IPS-NIHi7 (cell line): ENCODE results near the gene LRMDA.
"Not testable (repeated sequence)": the region's sequence is repeated elsewhere in the genome, so short reads cannot be mapped to it uniquely, and the experiment has no call there.

Experiments
- DNase-seq: peaks from one replicate; pipeline ENCODE4 v3.0.0; 2012; ENCODE audit warnings: mixed read lengths; ENCODE audit errors: extremely low spot score

LRMDA gene

DNA sequence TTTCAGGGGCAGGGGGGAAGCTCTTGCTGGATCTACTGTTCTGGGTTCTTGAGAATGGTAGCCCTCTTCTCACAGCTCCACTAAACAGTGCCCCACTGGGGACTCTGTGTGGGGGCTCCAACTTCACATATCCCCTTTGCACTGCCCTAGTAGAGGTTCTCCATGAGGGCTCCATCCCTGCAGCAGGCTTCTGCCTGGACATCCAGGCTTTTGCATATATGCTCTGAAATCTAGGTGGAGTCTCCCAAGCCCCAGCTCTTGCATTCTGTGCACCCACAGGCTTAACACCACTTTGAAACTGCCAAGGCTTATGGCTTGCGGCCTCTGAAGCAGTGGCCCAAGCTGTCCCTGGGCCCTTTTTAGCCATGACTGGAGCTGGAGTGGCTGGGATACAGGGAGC lies 150.7 kb downstream of the LRMDA start:
- no peak for DNase-seq

DNA sequence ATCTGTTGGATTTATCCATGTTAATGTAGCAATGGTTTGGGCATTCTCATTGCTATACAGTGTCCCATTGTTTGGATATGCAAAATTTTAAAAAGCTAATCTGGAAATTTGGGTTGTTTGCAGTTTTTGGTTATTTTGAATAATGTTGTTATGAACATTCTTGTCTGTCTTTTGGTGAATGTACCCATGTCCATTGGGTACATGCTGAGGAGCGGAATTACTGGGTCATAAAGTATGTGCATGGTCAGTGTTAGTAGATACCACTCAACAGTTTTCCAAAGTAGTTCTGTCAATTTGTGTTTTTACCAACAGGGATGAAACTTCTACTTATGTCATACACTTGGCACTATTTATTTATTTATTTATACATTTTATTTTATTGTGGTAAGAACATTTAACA lies 153.9 kb downstream of the LRMDA start:
- DNase-seq: no peak

DNA sequence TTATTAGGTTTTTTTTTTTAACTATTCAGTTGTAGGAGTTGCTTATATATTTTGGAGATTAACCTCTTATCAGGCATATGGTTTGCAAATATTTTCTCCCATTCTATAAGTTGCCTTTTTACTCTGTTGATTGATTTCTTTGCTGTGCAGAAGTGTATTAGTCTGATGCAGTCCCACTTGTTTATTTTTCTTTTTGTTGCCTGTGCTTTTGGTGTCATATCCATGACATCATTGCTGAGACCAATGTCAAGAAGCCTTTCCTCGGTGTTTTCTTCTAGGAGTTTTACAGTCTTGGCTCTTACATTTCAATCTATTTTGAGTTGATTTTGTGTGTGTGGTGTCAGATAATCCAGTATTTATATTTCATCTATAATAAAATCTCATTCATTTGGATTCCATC lies 155.4 kb downstream of the LRMDA start:
- DNase-seq: no peak

DNA sequence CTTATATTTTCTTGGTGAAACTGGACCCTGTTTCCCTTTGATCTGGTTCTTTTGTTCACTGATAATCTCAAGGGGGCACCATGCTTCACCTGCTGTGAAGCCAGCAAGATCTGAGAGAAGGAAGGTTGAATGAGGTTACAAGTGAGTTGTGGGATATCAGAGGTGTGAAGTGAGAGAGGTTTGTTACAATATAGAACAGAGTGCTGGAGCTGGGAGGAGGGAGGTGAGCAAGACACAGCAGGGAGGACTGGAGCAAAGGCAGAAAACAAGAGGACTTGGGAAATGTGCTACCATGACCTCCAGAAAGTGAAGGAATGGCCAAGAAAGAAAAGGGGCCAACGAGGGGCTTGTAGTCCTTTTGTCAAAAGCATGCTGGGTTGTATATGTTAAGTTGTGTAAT lies 156.6 kb downstream of the LRMDA start:
- DNase-seq: no peak

DNA sequence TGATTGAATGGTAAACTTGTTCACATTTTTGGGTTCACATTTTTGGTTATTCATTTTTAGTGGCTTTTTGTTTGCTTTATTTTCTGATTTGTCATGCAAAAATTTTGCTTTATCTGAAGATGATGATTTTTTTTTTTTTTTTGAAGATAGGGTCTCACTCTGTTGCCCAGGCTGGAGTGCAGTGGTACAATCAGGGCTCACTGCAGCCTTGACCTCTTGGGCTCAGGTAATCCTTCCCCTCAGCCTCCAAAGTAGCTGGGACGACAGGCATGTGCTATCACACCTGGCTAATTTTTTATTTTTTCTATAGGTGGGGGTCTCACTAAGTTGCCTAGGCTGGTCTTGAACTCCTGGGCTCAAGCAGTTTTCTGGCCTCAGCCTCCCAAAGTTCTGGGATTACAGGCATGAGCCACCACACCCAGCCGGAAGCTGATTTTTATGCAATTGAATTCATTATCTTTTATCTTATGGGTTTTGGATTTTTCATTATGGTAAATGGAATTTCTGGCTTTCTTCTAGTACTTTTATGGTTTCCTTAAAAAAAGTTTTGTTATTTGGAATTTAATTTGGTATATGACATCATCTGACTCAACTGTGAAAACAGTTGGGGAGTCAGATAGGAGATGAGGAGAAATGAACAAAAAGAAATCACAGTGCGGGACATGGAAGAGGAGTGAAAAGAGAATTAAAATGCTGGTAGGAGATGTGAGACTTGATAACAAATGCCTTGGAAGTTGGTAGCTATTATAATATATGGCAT lies 158.7 kb downstream of the LRMDA start:
- no peak for DNase-seq

DNA sequence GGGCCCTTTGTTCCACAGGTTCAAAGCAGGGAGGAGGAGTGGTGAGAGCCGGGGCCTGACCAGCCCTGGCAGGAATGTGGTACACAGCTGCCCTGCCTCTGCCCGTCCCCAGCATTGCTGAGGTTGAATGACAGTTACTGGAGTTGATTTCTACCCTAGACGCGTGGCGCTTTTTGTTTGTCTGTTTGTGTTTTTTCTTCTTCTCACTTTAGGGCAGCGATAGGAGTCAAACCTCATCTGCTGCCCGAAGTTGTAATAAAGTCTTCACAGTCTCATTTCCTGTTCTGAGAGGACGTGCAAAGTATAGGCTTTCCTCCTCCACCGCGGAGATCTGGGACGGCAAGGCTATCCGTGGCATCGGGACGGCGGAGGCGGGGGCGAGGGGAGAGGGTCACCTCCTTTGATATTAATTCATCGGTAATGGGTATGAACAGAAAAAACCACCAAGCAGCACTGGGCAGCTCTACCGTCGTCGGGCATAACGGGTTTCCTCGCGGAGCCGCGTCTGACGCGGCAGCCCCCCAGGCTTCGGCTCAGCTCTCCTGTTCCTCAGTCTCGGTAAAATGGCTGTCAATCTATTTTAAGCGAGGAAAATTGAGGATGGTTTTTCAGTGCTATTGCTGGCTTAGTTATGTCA lies 160.8 kb downstream of the LRMDA start:
- DNase-seq: no peak

DNA sequence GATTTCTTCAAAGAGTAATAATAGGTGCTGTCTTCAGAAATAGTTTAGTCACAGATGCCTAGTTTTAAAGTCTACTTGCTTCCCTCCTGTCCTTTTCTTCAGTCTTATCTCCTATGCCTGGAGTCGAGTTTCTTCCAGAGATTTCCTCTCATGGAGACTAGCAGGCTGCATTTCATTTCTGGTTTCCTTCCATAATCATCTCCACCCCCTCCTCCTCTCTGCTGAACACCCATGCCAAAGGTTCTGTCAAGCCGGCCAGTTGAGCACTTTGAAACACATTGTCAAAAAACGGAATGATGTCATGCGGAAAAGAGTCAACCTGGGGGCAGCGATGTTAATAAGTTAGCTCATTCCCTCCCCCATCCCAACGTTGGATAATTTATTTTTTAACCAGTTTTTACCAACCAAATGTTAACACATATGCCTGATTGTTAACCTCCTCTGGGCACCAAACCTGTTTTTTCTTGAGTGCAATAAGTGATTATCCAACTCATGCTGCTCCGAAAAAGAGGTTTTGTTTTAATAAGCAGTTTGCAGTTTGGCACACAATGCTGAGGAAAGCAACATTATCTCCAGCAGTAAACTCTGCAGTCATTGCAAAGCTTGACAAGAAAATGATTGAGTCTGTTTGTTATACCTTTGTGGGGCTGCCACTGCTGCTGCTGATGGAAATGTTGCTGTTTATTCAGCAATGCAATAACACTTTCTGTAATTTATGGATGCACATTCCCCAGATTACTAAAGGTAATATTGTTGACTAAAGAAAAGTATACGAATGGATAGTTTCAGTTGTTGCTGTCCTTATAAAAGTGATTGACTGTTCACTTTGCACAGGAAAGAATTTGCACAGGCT lies 161.6 kb downstream of the LRMDA start:
- DNase-seq: no peak

DNA sequence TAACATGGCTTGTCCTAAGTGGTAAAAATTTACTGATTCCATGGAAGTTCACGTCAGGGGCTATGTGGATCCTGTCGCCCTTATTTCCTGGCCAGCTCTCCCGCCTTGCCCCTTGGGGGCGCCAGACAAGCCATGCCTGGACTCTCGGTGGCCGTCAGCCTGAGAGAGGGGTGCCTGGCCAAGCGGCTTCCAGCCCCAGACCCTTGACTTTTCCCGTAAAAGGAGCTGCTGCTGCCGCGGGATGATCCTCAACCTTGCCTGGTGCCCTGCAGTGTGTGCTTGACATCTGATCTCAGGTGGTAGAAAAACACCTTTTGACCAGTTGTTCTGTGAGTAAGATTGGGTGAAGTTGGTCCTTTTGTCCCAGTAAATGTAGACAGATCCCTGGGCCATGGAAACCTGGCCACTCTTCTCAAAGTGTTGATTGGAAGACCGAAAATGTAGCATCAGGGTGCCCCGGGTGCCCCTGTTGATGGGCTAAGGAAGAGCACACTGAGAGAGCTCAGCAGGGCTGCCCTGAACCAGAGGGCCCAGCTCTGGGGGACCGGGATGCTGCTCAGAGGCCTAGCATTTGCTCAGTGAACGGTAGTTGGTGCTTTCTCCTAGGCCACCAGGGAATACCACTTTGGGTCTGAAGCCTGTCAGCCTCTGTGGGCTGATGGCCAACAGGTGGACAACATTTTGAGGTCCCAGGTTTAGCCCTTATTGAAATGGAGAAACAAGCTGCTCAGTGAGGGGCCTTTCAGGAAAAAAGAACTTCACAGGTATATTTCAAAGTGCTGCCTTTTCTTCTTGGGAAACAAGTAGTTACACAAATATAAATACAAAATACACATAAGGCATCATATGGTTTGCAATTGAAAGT lies 162.5 kb downstream of the LRMDA start:
- peak; percentile 78 for DNase-seq

DNA sequence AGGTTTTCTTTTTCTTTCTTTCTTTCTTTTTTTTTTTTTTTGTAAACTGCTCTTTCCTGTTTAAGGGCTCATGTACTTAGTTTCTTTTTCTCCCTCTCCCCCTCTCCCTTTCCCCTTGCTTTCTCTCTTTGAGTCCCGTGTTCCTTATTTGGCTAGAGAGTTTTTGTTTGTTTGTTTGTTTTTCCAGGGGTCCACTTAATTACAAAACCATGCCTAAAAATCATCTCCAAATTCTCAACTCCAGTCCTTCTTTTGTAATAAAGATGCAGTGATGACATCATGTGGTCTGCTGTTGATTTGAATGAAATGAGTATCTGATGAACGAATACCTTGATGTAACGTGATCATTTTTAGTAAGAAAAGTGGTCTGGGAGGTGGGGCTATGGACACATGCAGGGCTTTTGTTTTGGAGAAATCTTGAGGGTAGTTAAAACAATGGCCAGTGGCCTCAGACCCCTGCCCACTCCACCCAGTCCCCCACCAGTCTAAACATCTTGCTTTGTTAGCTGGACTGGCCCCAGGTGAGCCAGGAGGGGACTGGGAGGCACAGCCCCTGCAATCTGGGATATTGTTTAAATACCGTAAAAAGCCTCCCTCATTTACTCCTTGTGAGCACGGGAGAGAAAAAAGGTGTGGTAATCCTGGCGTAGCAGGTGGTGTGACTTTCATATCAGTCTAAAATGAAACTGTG lies 165.7 kb downstream of the LRMDA start:
- no peak for DNase-seq

DNA sequence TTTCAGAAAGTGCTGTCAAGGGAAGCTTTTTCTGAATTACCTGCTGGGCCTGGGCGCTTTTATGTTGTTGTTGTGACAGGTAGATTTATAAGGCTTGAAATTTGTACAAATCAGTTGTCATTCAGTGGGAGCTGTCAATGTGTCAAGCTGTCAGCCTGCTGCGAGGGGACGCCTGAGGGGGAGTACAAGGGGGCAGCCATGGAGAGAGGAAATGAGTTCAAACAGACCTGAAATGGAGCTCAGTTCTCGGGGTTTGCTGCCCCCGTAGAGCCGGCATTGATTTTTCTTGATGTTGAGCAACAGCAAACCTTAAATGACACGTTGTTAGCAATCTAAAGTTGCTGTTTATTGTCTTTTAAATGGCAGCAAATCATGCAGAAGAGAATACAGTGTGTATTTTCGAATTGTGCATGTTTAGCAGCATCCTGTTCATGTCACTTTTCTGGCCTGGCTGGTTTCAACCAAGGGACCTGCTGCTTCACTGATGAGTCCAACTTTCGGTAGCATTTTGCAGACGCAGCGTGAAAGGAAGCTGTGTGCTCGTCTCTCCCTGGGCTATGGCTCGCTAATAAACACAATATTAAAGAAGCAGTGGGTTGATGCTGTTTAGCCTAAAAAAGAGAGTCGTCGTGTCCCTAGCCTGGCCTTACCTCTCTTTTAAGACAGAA lies 166.5 kb downstream of the LRMDA start:
- no peak for DNase-seq

DNA sequence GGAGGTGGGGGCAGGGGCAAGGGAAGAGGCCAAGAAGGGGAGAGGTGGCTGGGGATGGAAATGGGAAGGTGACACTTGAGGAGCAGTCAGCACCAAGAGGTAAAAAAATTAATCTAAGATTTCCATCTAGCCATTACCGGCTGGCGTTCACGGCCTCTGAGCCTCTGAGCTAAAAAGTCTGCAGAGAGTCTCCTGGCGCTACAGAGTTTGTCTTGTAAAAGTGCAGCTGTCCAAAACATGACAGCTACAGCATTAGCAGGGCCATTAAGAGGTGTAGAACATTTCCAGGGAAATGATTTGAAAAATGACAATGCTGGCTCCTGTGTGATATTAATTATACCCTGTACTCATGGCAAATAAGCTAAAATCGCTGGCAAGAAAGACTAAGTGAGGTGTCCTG lies 167.6 kb downstream of the LRMDA start:
- DNase-seq: no peak

DNA sequence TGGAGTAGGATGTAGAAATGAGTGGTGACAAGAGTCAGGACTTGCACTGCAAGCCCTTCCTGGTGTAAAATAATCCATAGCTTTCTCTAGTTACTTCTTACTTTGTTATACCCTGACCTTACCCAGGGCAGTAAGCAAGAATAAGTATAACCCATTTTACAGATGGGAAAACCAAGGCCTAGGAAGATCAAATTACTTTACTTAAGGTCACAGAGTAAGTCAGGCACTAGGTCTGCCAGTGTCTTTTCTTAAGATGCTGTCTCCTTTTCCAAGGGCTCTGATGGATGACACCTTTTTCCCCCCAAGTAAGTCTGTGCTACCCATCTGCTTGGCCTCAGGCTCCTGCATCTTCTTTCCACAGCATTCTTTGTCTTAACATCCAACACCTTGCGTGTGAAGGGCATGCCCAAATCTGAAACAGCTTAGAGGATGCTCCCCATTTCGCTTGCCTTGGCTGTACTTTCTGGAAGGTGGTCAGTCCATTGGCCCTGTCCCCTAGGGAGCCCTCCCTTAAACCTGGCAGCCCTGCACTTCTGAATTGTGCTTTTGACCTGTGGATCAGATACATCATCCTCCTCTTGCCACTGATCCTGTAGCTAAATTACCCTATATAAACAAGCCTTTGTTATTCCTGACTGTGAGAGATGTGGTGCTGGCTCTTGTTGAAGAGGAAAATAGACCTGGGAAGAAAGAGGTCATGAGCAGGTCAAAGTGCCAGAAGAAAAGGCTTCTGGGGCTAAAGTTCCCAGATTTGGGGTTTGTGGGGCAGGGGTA lies 168.6 kb downstream of the LRMDA start:
- peak; percentile 60 for DNase-seq

DNA sequence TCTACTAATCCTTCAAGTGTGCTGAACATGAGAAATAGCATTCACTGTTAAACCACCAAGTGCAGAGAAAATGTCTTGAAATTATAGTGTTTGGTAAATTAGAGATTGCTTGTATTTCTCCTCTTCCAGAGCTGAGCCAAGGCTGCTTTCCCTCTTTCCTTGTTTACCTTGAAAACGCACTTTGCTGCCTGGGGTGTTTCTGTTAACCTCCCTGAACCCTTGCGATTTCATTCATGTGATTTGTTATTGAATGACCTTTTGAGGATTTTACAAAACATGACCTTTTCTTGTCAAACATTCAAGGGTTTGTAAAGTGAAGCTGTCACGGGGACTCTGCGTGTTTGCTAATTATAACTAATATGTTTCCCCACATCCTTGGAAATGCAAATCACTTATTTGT lies 169.4 kb downstream of the LRMDA start:
- DNase-seq: no peak

DNA sequence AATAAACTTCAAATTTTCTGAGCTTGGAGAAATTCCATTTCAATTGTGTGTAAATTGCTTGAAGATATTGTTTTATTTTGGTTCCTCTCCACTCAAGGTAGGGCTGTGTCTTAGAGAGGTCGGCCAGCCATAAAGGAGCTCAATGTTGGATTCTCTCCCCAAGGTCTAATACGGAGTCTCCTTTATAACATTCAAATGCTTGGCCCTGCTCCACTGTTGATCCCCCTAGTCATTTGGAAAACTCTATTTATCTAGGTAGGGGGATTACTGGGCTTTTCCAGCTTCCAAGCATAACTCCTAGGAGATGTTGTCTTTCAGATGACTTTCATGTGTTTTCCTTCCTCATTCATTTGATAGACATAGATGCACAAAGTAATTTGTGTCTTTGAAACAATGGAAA lies 170.9 kb downstream of the LRMDA start:
- DNase-seq: no peak

DNA sequence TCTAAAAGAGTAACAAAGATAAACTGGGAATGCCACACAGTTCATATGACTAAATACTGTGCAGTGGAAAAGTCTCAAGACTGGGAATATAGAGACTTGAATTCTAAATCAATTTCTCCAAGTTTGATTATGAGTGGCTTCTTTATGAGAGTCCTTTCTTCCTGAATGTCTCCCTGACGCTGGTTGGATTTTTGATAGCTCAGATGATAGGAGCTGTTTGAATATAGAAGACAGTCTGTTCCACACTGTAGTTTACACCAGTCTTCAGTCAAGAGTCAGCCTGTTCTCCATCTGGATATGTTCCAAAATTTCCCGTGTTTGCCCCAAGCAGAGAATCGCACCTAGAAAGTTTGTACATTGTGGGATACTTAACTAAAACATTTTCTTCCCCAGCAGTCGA lies 173.7 kb downstream of the LRMDA start:
- DNase-seq: no peak

DNA sequence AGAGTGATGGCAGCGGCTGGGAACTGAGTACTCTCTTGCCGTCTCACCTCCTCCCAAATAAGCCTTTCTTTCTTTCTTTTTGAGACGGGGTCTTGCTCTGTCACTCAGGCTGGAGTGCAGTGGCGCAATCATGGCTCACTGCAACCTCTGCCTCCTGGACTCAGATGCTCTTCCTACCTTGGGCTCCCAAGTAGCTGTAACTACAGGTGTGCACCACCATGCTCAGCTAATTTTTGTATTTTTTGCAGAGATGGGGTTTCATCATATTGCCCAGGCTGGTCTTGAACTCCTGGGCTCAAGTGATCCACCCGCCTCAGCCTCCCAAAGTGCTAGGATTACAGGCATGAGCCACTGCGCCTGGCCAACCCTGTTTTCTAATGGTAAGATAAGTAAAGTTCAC lies 174.4 kb downstream of the LRMDA start:
- DNase-seq: not testable (repeated sequence)

DNA sequence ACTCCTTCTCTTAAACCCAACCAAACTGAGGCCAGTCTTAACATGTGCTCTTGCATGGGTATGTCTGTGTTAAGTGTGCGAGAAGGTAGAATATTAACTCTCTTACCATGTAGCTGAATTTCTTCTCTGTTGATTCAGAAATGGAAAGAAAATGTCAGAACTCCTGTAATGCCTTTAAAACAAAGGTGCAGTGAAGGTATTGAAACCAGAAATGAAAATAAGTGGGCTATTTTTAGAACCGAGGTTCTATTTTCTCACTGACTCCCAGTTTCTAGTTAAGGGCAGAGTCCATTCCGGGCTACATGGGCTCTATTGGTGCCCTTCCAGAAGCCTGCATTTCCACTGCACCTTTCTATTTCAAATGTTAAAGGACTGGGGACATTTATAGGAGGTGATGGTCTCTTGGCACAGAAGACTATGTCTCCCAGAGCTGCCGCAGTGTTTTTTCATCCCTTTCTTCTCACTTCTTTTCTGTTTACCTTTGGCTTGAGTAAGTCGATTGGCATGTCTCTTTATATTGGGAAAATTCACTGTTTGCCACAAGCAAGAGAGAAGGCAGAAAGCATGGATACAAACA lies 174.9 kb downstream of the LRMDA start:
- DNase-seq: no peak

DNA sequence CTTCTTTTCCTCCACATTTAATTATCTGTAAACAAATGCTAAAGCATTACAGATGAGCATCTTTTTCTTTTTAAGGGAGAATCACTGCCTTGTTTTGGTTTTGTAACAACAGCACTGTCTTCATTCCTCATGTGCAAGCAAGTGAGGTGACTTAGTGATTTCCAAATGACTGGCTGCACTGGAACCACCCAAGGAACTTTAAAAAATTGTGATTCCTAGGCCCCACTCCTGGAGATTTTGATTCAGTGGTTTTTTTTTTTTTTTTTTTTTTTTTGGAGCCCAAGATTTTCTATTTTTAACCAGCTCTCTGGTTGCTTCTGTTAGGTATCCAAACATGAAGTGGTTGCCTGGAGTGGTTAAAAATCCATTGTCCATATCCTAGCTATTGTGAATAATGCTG lies 176.2 kb downstream of the LRMDA start:
- no peak for DNase-seq

DNA sequence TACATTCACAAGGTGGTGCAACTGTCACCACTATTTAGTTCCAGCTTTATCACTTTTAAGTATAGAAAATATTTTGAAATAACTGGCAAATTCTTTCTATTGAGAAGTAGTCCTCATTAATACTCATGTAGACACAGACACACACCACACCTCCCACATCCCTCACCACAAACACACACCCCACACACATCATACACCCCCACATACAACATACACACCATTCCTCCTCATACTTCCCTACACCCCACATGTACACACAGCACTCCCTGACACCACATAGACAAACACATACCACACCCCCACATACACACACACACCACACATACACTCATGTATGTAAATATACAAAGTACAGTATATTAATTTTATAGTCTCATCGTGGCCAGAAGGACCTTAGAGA lies 178.8 kb downstream of the LRMDA start:
- no peak for DNase-seq
